H1 (cell line): ENCODE measurements around the gene DDOST. TPM values are rescaled to one million over a fixed set of nuclear protein-coding genes. Genes with fewer than 3 reads are reported as not detected.

Experiments
- CTCF ChIA-PET: fragments of 300-600 bp; sonication (Branson Sonifier 250); formaldehyde crosslinking; loops from one replicate; lab custom pipeline; 2021; ENCODE audit not compliant: partially characterized antibody; lab: Charles Lee
- POLR2A ChIA-PET: fragments of 300-600 bp; sonication (Branson Sonifier 250); formaldehyde crosslinking; loops from one replicate; lab custom pipeline; 2021; ENCODE audit warnings: inconsistent platforms; ENCODE audit not compliant: partially characterized antibody; lab: Charles Lee
- DNase-seq, 2 experiments: peaks; one replicate each; pipeline versions ENCODE4 v3.0.0 to v3.0.0-alpha.2; 2010 to 2022; ENCODE audit warnings: low spot score in 2 of 2, low read depth in 1 of 2, mixed read lengths in 1 of 2
- FAIRE-seq: peaks from 2 replicates; lab custom pipeline; 2011; peaks lifted over from hg19 to GRCh38; lab: Jason Lieb, UNC
- H2AFZ ChIP-seq: 2 replicates; pipeline ENCODE4 v1.8.1; 2012; ENCODE audit warnings: low read length, inconsistent platforms
- H2AK5ac ChIP-seq: 2 replicates; pipeline ENCODE4 v1.6.1; 2013; ENCODE audit warnings: low read depth, low read length
- H2BK120ac ChIP-seq: replicated peaks from 2 replicates; pipeline ENCODE3; 2013; ENCODE audit warnings: low read depth, low read length, inconsistent platforms
- H2BK12ac ChIP-seq: 2 replicates; pipeline ENCODE4 v1.6.1; 2013; ENCODE audit warnings: low read depth, low read length
- H2BK15ac ChIP-seq: 2 replicates; pipeline ENCODE4 v1.6.1; 2013; ENCODE audit warnings: low read length
- H2BK20ac ChIP-seq: 2 replicates; pipeline ENCODE4 v1.6.1; 2013; ENCODE audit warnings: low read length
- H2BK5ac ChIP-seq: 2 replicates; pipeline ENCODE4 v1.6.1; 2013; ENCODE audit warnings: low read depth, low read length
- H3K14ac ChIP-seq: 2 replicates; pipeline ENCODE4 v1.6.1; 2013; ENCODE audit warnings: inconsistent platforms; ENCODE audit not compliant: insufficient read length
- H3K18ac ChIP-seq: 2 replicates; pipeline ENCODE4 v1.6.1; 2013; ENCODE audit warnings: low read length; ENCODE audit errors: extremely low read depth
- H3K23ac ChIP-seq: 2 replicates; pipeline ENCODE4 v1.6.1; 2013; ENCODE audit warnings: inconsistent platforms; ENCODE audit not compliant: insufficient read length
- H3K23me2 ChIP-seq: 2 replicates; pipeline ENCODE4 v1.6.1; 2013; ENCODE audit warnings: low read depth, low read length
- H3K27ac ChIP-seq: 2 replicates; pipeline ENCODE4 v1.6.1; 2011; ENCODE audit warnings: low read depth, low read length, inconsistent platforms
- H3K27me3 ChIP-seq, 4 experiments: replicated peaks in 1 of 4; 1 replicate in 1 of 4; 2 replicates in 3 of 4; pipeline versions ENCODE4 v1.6.1 to v1.8.1; 2011 to 2013; ENCODE audit warnings: low read length in 3 of 4, mild to moderate bottlenecking in 3 of 4, inconsistent platforms in 2 of 4, mixed read lengths in 2 of 4, moderate library complexity in 1 of 4; ENCODE audit not compliant: control insufficient read depth in 3 of 4, insufficient read depth in 3 of 4; ENCODE audit errors: extremely low read depth in 1 of 4
- H3K36me3 ChIP-seq, 4 experiments: 2 replicates each; pipeline versions ENCODE4 v1.6.1 to v1.8.1; 2011 to 2013; ENCODE audit warnings: mild to moderate bottlenecking in 4 of 4, low read length in 3 of 4, moderate library complexity in 2 of 4, control low read depth in 1 of 4, inconsistent platforms in 1 of 4; ENCODE audit not compliant: insufficient read depth in 4 of 4, control insufficient read depth in 2 of 4
- H3K4ac ChIP-seq: replicated peaks from 2 replicates; pipeline ENCODE3; 2013; ENCODE audit warnings: low read length, low read depth, mixed read lengths, inconsistent platforms; ENCODE audit not compliant: insufficient read length
- H3K4me1 ChIP-seq, 4 experiments: replicated peaks in 1 of 4; 1 replicate in 1 of 4; 2 replicates in 3 of 4; pipeline versions ENCODE4 v1.6.1 to v1.8.1; 2011 to 2013; ENCODE audit warnings: low read length in 3 of 4, inconsistent platforms in 2 of 4, mixed read lengths in 1 of 4; ENCODE audit not compliant: insufficient read depth in 4 of 4, control insufficient read depth in 3 of 4
- H3K4me2 ChIP-seq, 2 experiments: 2 replicates each; pipeline versions ENCODE4 v1.6.1 to v1.8.1; 2011 to 2013; ENCODE audit warnings: low read depth in 2 of 2, low read length in 2 of 2, control low read depth in 1 of 2, inconsistent platforms in 1 of 2, mild to moderate bottlenecking in 1 of 2; ENCODE audit not compliant: insufficient read depth in 1 of 2
- H3K4me3 ChIP-seq, 4 experiments: fragments of 200-600, 300-600 bp in 1 of 4; sonication (generic), shearing (Covaris generic), sonication (Bioruptor Twin) in 1 of 4; 2 replicates each; pipeline versions ENCODE4 v1.5.1 to v1.8.1; 2011 to 2016; ENCODE audit warnings: low read length in 4 of 4, low read depth in 3 of 4, control low read depth in 2 of 4, inconsistent platforms in 2 of 4, mild to moderate bottlenecking in 2 of 4, mixed read lengths in 1 of 4, moderate library complexity in 1 of 4; ENCODE audit not compliant: insufficient read depth in 2 of 4; ENCODE audit errors: extremely low read depth in 1 of 4
- H3K56ac ChIP-seq: replicated peaks from 2 replicates; pipeline ENCODE3; 2013; ENCODE audit warnings: low read depth, mild to moderate bottlenecking, mixed read lengths, low read length, inconsistent platforms; ENCODE audit not compliant: insufficient read length
- H3K79me1 ChIP-seq: 2 replicates; pipeline ENCODE4 v1.6.1; 2013; ENCODE audit warnings: low read depth, low read length, control low read depth
- H3K79me2 ChIP-seq, 2 experiments: 2 replicates each; pipeline versions ENCODE4 v1.6.1 to v1.8.1; 2012 to 2013; ENCODE audit warnings: low read length in 2 of 2, mild to moderate bottlenecking in 2 of 2, inconsistent platforms in 1 of 2; ENCODE audit not compliant: insufficient read depth in 2 of 2, control insufficient read depth in 1 of 2
- H3K9ac ChIP-seq, 4 experiments: replicated peaks in 1 of 4; 1 replicate in 1 of 4; 2 replicates in 3 of 4; pipeline versions ENCODE4 v1.6.1 to v1.8.1; 2011 to 2013; ENCODE audit warnings: low read depth in 3 of 4, low read length in 3 of 4, control low read depth in 2 of 4, mild to moderate bottlenecking in 2 of 4, moderate library complexity in 2 of 4, inconsistent platforms in 1 of 4; ENCODE audit errors: extremely low read depth in 1 of 4
- H3K9me3 ChIP-seq, 2 experiments: 2 replicates each; pipeline versions ENCODE4 v1.6.1 to v1.8.1; 2012 to 2013; ENCODE audit warnings: mild to moderate bottlenecking in 2 of 2, moderate library complexity in 2 of 2, control low read depth in 1 of 2, inconsistent platforms in 1 of 2, low read depth in 1 of 2, low read length in 1 of 2, mixed read lengths in 1 of 2; ENCODE audit not compliant: insufficient read depth in 2 of 2
- H4K20me1 ChIP-seq, 2 experiments: replicated peaks in 1 of 2; 2 replicates each; pipeline versions ENCODE3 to v1.8.1; 2011 to 2013; ENCODE audit warnings: inconsistent platforms in 2 of 2, low read length in 2 of 2, mild to moderate bottlenecking in 1 of 2; ENCODE audit not compliant: insufficient read depth in 2 of 2, control insufficient read depth in 1 of 2
- H4K5ac ChIP-seq: 2 replicates; pipeline ENCODE4 v1.6.1; 2013; ENCODE audit warnings: low read length, low read depth, mixed read lengths, inconsistent platforms; ENCODE audit not compliant: insufficient read length
- H4K8ac ChIP-seq: 2 replicates; pipeline ENCODE4 v1.8.0; 2013; ENCODE audit warnings: mild to moderate bottlenecking, moderate library complexity, low read length, inconsistent platforms; ENCODE audit not compliant: insufficient read depth; ENCODE audit errors: extremely low read depth
- H4K91ac ChIP-seq: replicated peaks from 2 replicates; pipeline ENCODE3; 2013; ENCODE audit warnings: low read length, mixed read lengths, inconsistent platforms; ENCODE audit not compliant: insufficient read length
- CEBPB ChIP-seq: IDR thresholded peaks from 2 replicates; pipeline ENCODE4 v1.6.1; 2012; ENCODE audit warnings: low read depth, low read length
- CHD1 ChIP-seq: IDR thresholded peaks from 2 replicates; pipeline ENCODE4 v1.6.1; 2012; ENCODE audit warnings: low read depth, low read length, improper control_type of control experiment
- CHD2 ChIP-seq: IDR thresholded peaks from 2 replicates; pipeline ENCODE4 v1.6.1; 2012; ENCODE audit warnings: low read length, improper control_type of control experiment
- CREB1 ChIP-seq: IDR thresholded peaks from 2 replicates; pipeline ENCODE4 v1.6.1; 2012; ENCODE audit warnings: inconsistent platforms
- CTBP2 ChIP-seq: IDR thresholded peaks from 2 replicates; pipeline ENCODE4 v1.7.0; 2011; ENCODE audit warnings: borderline replicate concordance, mild to moderate bottlenecking, moderate library complexity, mixed read lengths, low read length; ENCODE audit not compliant: insufficient read depth, insufficient read length
- FOSL1 ChIP-seq: IDR thresholded peaks from 2 replicates; pipeline ENCODE4 v1.6.1; 2011; ENCODE audit warnings: mild to moderate bottlenecking, low read depth, low read length, moderate library complexity; ENCODE audit not compliant: insufficient read depth
- HDAC6 ChIP-seq: IDR thresholded peaks from one replicate; pipeline ENCODE4 v1.7.1; 2012; ENCODE audit warnings: low read depth, mild to moderate bottlenecking, inconsistent platforms, low read length, moderate library complexity
- KDM5A ChIP-seq: fragments of 200-600 bp; IDR thresholded peaks from 2 replicates; pipeline ENCODE4 v1.7.1; 2012; ENCODE audit warnings: mild to moderate bottlenecking, low read length, inconsistent platforms, mixed read lengths
- MAX ChIP-seq: IDR thresholded peaks from 2 replicates; pipeline ENCODE4 v1.6.1; 2012; ENCODE audit warnings: inconsistent platforms
- PHF8 ChIP-seq: fragments of 200-600 bp; sonication (generic); conservative IDR thresholded peaks from 2 replicates; pipeline ENCODE4 v1.7.1; 2012; ENCODE audit warnings: low read depth, mild to moderate bottlenecking, inconsistent platforms, low read length, moderate library complexity
- POU5F1 ChIP-seq: IDR thresholded peaks from 2 replicates; pipeline ENCODE4 v1.6.1; 2011; ENCODE audit warnings: low read depth, mild to moderate bottlenecking, low read length, moderate library complexity
- RXRA ChIP-seq: IDR thresholded peaks from 2 replicates; pipeline ENCODE4 v1.6.1; 2011; ENCODE audit warnings: low read depth, mild to moderate bottlenecking, low read length, moderate library complexity; ENCODE audit not compliant: insufficient read depth
- SIN3A ChIP-seq, 2 experiments: IDR thresholded peaks in 1 of 2; conservative IDR thresholded peaks in 1 of 2; 2 replicates each; pipeline ENCODE4 v1.6.1; 2011 to 2012; ENCODE audit warnings: low read length in 2 of 2, improper control_type of control experiment in 1 of 2, low read depth in 1 of 2, mild to moderate bottlenecking in 1 of 2
- TCF12 ChIP-seq: IDR thresholded peaks from 2 replicates; pipeline ENCODE4 v1.6.1; 2011; ENCODE audit warnings: low read depth, mild to moderate bottlenecking, low read length
- TEAD4 ChIP-seq: IDR thresholded peaks from 2 replicates; pipeline ENCODE4 v1.6.1; 2012; ENCODE audit warnings: low read depth, low read length, inconsistent platforms, mixed read lengths
- WGBS, 2 experiments: shearing (Covaris generic) in 1 of 2; methylation state at CpG; one replicate each; pipeline versions ENCODE4 v1.1.6 to v1.1.7; 2013 to 2015; ENCODE audit warnings: low lambda C conversion rate in 2 of 2, mixed read lengths in 2 of 2, inconsistent platforms in 1 of 2, low coverage in 1 of 2, missing lambda C conversion rate in 1 of 2; ENCODE audit not compliant: insufficient replicate concordance in 2 of 2, insufficient coverage in 1 of 2, insufficient read length in 1 of 2; ENCODE audit errors: extremely low coverage in 1 of 2, missing lambda C conversion rate in 1 of 2; 5-methylcytosine and 5-hydroxymethylcytosine counted together
- polyA plus RNA-seq, 7 experiments: library from polyadenylated mRNA; depleted of rRNA in 3 of 7; stranded (reverse) in 5 of 7; unstranded in 2 of 7; fragments of >200 nt in 5 of 7; fragments of 200-250 nt in 2 of 7; gene quantifications; 1 replicate in 5 of 7; 2 replicates in 1 of 7; 4 replicates in 1 of 7; pipeline versions ENCODE4 v1.2.1 to v1.2.3, GENCODE V29; 2011 to 2013; ENCODE audit warnings: missing spikeins in 2 of 7, mixed read lengths in 2 of 7
- total RNA-seq: library from RNA; stranded (reverse); fragmentation: NEBNext Ultra II Directional; extraction: Animal tissue kit (Norgen Biotek cat#: 25700); gene quantifications from 2 replicates; pipeline ENCODE4 v1.2.1, GENCODE V29; 2021

Gene DDOST
- total and polyA plus RNA-seq, 2 of the 8 experiments (the other 6 are each of a cell fraction or from before 2014, with no cell fraction given), result 253 to 336 TPM

- no peaks in the 10 kb centered on the region for H3K9me3 ChIP-seq
- CTCF ChIA-PET, result interaction anchor here (0.6 to 4.6 kb wide), 7 partner anchors 8 to 59 kb away, joined by 3 to 29 read pairs (median 5); partner anchors contain the start of genes KIF17 and SH2D5
- FAIRE-seq, result no peak
- no peak for TF ChIP-seq CREB1
- TF ChIP-seq PHF8, result no peak
- TF ChIP-seq RXRA, result no peak
- no peak for TF ChIP-seq SIN3A (conservative IDR thresholded peaks at IDR 0.05 in 1 of 2, IDR thresholded peaks at IDR 0.05 in 1 of 2; ENCODE audit: low read depth in 1 of 2, low read length in 2 of 2)
- TF ChIP-seq CHD1, result no peak
- TF ChIP-seq CHD2, result no peak
- no peak for TF ChIP-seq POU5F1
- TF ChIP-seq HDAC6, result no peak
- TF ChIP-seq CTBP2, result no peak
- TF ChIP-seq TCF12, result no peak
- no peak for TF ChIP-seq KDM5A
- TF ChIP-seq FOSL1, result no peak
- no peak for TF ChIP-seq MAX
- TF ChIP-seq CEBPB, result no peak
- no peak for TF ChIP-seq TEAD4
These were observed 45.7 kb upstream of the DDOST start for GRCh38 chr1:20706841-20707240.

More at GRCh38 chr1:20706841-20707240, 45.7 kb upstream of the DDOST start:
- Histone ChIP-seq H3K4me3 (no peak overlapping the region), H2BK12ac (no peak overlapping the region), H4K20me1 (peaks cover 0 to 18% of the 10 kb centered on the region in 2 experiments), H4K91ac (no peak overlapping the region), H4K5ac (no peak overlapping the region), H2AFZ (no peak overlapping the region), H3K9ac (no peak overlapping the region), H3K4me1 (no peaks in the 10 kb centered on the region), H2BK120ac (no peak overlapping the region), H3K79me1 (no peaks in the 10 kb centered on the region), H3K56ac (no peak overlapping the region), H2BK15ac (no peak overlapping the region), H3K14ac (no peak overlapping the region), H3K27ac (no peak overlapping the region), H3K18ac (no peak overlapping the region), H3K23ac (no peak overlapping the region), H3K4me2 (no peak overlapping the region), H3K23me2 (peaks cover 8% of the 10 kb centered on the region; the same call in 1 of the 2 replicates), H2BK20ac (no peak overlapping the region), H3K79me2 (no peaks in the 10 kb centered on the region), H2AK5ac (no peak overlapping the region), H3K36me3 (no peaks in the 10 kb centered on the region; a peak in 2 of 8 replicates), H4K8ac (no peak overlapping the region), H3K4ac (no peak overlapping the region), H3K27me3 (no peaks in the 10 kb centered on the region), H2BK5ac (no peak overlapping the region)
- no peak for DNase-seq
- POLR2A ChIA-PET, result interaction anchor here (1.0 kb wide), 1 partner anchor 20 kb away, joined by 3 read pairs; no protein-coding TSS in a partner anchor
- WGBS, 2 experiments, result 84% methylated on average over 5 of the region's 5 CpGs; no CpG with 5 or more reads in 1 of the 2 experiments
